ENCODE data around the gene MTM1.

MTM1 gene

GRCh38 chrX:150627957-150628356 lies 59.5 kb downstream of the MTM1 start:
- Histone ChIP-seq H3K27me3 (no peaks in the 10 kb centered on the region), H3K27ac (no peak overlapping the region), H3K4me3 (no peak overlapping the region), H3K36me3 (peaks cover 0 to 16% (median 9%) of the 10 kb centered on the region in 3 donors), H3K9me3 (no peaks in the 10 kb centered on the region), H3K4me1 (no peaks in the 10 kb centered on the region)
- DNase-seq, result no peak
- intact Hi-C loops (cut with DNase I; ENCODE audit: low total_unique reads), result no loop called here
- no peak for TF ChIP-seq CTCF (IDR thresholded peaks at IDR 0.05)

GRCh38 chrX:150635952-150636351 lies 67.5 kb downstream of the MTM1 start:
- intact Hi-C loops (cut with DNase I; ENCODE audit: low total_unique reads), result no loop called here
- DNase-seq, result no peak
- Histone ChIP-seq H3K4me1 (no peaks in the 10 kb centered on the region), H3K9me3 (no peaks in the 10 kb centered on the region), H3K36me3 (peaks cover 0 to 12% (median under 1%) of the 10 kb centered on the region in 3 donors), H3K4me3 (no peak overlapping the region), H3K27me3 (no peaks in the 10 kb centered on the region), H3K27ac (no peak overlapping the region)
- TF ChIP-seq CTCF (IDR thresholded peaks at IDR 0.05), result no peak

- peaks cover 0 to 10% (median 10%) of the 10 kb centered on the region in 3 donors for H3K36me3 ChIP-seq
- no peaks in the 10 kb centered on the region for H3K27me3 ChIP-seq
- no peak for DNase-seq
- no peak overlapping the region for H3K27ac ChIP-seq
- H3K9me3 ChIP-seq, result no peaks in the 10 kb centered on the region
- TF ChIP-seq CTCF (IDR thresholded peaks at IDR 0.05), result no peak
- intact Hi-C loops (cut with DNase I; ENCODE audit: low total_unique reads), result no loop called here
- no peaks in the 10 kb centered on the region for H3K4me1 ChIP-seq
- H3K4me3 ChIP-seq, result no peak overlapping the region
These were observed 74.0 kb downstream of the MTM1 start for GRCh38 chrX:150642423-150642822.

GRCh38 chrX:150643271-150643670 lies 74.8 kb downstream of the MTM1 start:
- no peak for TF ChIP-seq CTCF (IDR thresholded peaks at IDR 0.05)
- H3K36me3 ChIP-seq, result peaks cover 0 to 10% (median 10%) of the 10 kb centered on the region in 3 donors
- no peaks in the 10 kb centered on the region for H3K27me3 ChIP-seq
- H3K4me3 ChIP-seq, result no peak overlapping the region
- DNase-seq, result no peak
- intact Hi-C loops (cut with DNase I; ENCODE audit: low total_unique reads), result no loop called here
- no peak overlapping the region for H3K27ac ChIP-seq
- H3K9me3 ChIP-seq, result no peaks in the 10 kb centered on the region
- H3K4me1 ChIP-seq, result no peaks in the 10 kb centered on the region

- DNase-seq, result no peak
- Histone ChIP-seq H3K4me3 (no peak overlapping the region), H3K9me3 (no peaks in the 10 kb centered on the region), H3K4me1 (no peaks in the 10 kb centered on the region), H3K27me3 (no peaks in the 10 kb centered on the region), H3K27ac (no peak overlapping the region), H3K36me3 (peaks cover 0 to 10% (median 10%) of the 10 kb centered on the region in 3 donors)
- no peak for TF ChIP-seq CTCF (IDR thresholded peaks at IDR 0.05)
- intact Hi-C loops (cut with DNase I; ENCODE audit: low total_unique reads), result no loop called here
These were observed 75.5 kb downstream of the MTM1 start for GRCh38 chrX:150643958-150644357.

GRCh38 chrX:150644422-150644821 lies 76.0 kb downstream of the MTM1 start:
- Histone ChIP-seq H3K9me3 (no peaks in the 10 kb centered on the region), H3K27ac (no peak overlapping the region), H3K36me3 (peaks cover 0 to 10% (median 10%) of the 10 kb centered on the region in 3 donors), H3K27me3 (no peaks in the 10 kb centered on the region), H3K4me1 (no peaks in the 10 kb centered on the region), H3K4me3 (no peak overlapping the region)
- TF ChIP-seq CTCF (IDR thresholded peaks at IDR 0.05), result no peak
- intact Hi-C loops (cut with DNase I; ENCODE audit: low total_unique reads), result no loop called here
- DNase-seq, result no peak
